GM12878 (cell line): ENCODE measurements around the gene DCAF12. TPM values are rescaled to one million over a fixed set of nuclear protein-coding genes. Genes with fewer than 3 reads are reported as not detected.

Experiments used
- ATAC-seq: fragments of 200-7000 bp; cut with Tn5 transposase; 3 replicates; pipeline ENCODE4 v1.9.1; 2020; ENCODE audit warnings: mild to moderate bottlenecking, moderate library complexity
- Bru-seq: library from RNA; stranded (reverse); fragments of 400-500 nt; gene quantifications from one replicate; lab custom pipeline; 2021; lab: Mats Ljungman, UMichigan
- BruChase-seq, 2 experiments: library from RNA; stranded (reverse); fragments of 400-500 nt; gene quantifications; one replicate each; lab custom pipeline; 2021; lab: Mats Ljungman, UMichigan
- BruUV-seq: library from RNA; stranded (reverse); fragments of 400-500 nt; replicated peaks from 2 replicates; lab custom pipeline; 2021; lab: Mats Ljungman, UMichigan
- CTCF ChIA-PET: fragments of 300-600 bp; sonication (Branson Sonifier 250); formaldehyde crosslinking; extraction: SDS; loops from one replicate; lab custom pipeline; 2021; ENCODE audit warnings: inconsistent platforms; lab: Yijun Ruan, JAX
- POLR2A ChIA-PET: fragments of 350-600 bp; formaldehyde crosslinking; extraction: SDS; loops from one replicate; lab custom pipeline; 2021; ENCODE audit warnings: inconsistent platforms; lab: Charles Lee
- RAD21 ChIA-PET: fragments of 300-600 bp; sonication (Branson Sonifier 250); formaldehyde crosslinking; loops from one replicate; lab custom pipeline; 2023; ENCODE audit warnings: antibody characterized with exemption; ENCODE audit not compliant: unreplicated experiment; lab: Charles Lee
- SMC1A ChIA-PET: fragments of 300-600 bp; sonication (Branson Sonifier 250); formaldehyde crosslinking; loops from one replicate; lab custom pipeline; 2023; ENCODE audit not compliant: unreplicated experiment, uncharacterized antibody; lab: Charles Lee
- DNase-seq: peaks from one replicate; pipeline ENCODE4 v3.0.0-alpha.2; 2011; ENCODE audit warnings: low read depth, low spot score
- FAIRE-seq: peaks from 3 replicates; lab custom pipeline; 2011; peaks lifted over from hg19 to GRCh38; lab: Jason Lieb, UNC
- H2AFZ ChIP-seq: 2 replicates; pipeline ENCODE4 v1.6.0; 2011; ENCODE audit warnings: low read depth, low read length, control low read depth; ENCODE audit not compliant: control insufficient read depth
- H3K27ac ChIP-seq: 2 replicates; pipeline ENCODE4 v1.5.1; 2011; ENCODE audit warnings: control low read depth; ENCODE audit not compliant: control insufficient read depth, insufficient read depth
- H3K27me3 ChIP-seq, 2 experiments: replicated peaks in 1 of 2; 2 replicates each; pipeline versions ENCODE4 v1.6.0 to v1.6.1; 2011; ENCODE audit warnings: low read length in 1 of 2; ENCODE audit not compliant: control insufficient read depth in 2 of 2, insufficient read depth in 2 of 2
- H3K36me3 ChIP-seq, 2 experiments: 2 replicates each; pipeline ENCODE4 v1.5.1; 2011; ENCODE audit warnings: low read length in 1 of 2; ENCODE audit not compliant: control insufficient read depth in 2 of 2, insufficient read depth in 2 of 2
- H3K4me1 ChIP-seq: 2 replicates; pipeline ENCODE4 v1.6.1; 2011; ENCODE audit warnings: mild to moderate bottlenecking, low read length, moderate library complexity, mixed read lengths; ENCODE audit not compliant: control insufficient read depth, insufficient read depth
- H3K4me2 ChIP-seq: 2 replicates; pipeline ENCODE4 v1.6.0; 2011; ENCODE audit warnings: control low read depth; ENCODE audit not compliant: control insufficient read depth, insufficient read depth
- H3K4me3 ChIP-seq: fragments of 200-600 bp; sonication (generic); 2 replicates; pipeline ENCODE4 v1.5.1; 2016
- H3K79me2 ChIP-seq: 2 replicates; pipeline ENCODE4 v1.6.0; 2011; ENCODE audit warnings: low read length; ENCODE audit not compliant: control insufficient read depth, insufficient read depth
- H3K9ac ChIP-seq: 2 replicates; pipeline ENCODE4 v1.8.0; 2011; ENCODE audit warnings: low read length, control low read depth, mixed read lengths; ENCODE audit not compliant: control insufficient read depth, insufficient read depth
- H3K9me3 ChIP-seq: replicated peaks from 3 replicates; pipeline ENCODE4 v1.5.1; 2011; ENCODE audit warnings: mild to moderate bottlenecking, low read length; ENCODE audit not compliant: control insufficient read depth, insufficient read depth
- H4K20me1 ChIP-seq: 2 replicates; pipeline ENCODE4 v1.6.0; 2011; ENCODE audit not compliant: control insufficient read depth, insufficient read depth
- BRCA1 ChIP-seq: IDR thresholded peaks from 2 replicates; pipeline ENCODE4 v1.6.1; 2011; ENCODE audit warnings: low read depth, low read length, improper control_type of control experiment
- ESRRA ChIP-seq: IDR thresholded peaks from 2 replicates; pipeline ENCODE4 v1.6.1; 2012; ENCODE audit warnings: mild to moderate bottlenecking, low read length, improper control_type of control experiment
- FOS ChIP-seq: IDR thresholded peaks from 3 replicates; pipeline ENCODE4 v1.6.1; 2011; ENCODE audit warnings: borderline replicate concordance; ENCODE audit not compliant: insufficient read length; ENCODE audit errors: extremely low read depth
- NBN ChIP-seq: fragments of 450-650 bp; IDR thresholded peaks from 2 replicates; pipeline ENCODE4 v1.6.1; 2016
- NR2C1 ChIP-seq: fragments of 450-650 bp; IDR thresholded peaks from 2 replicates; pipeline ENCODE4 v1.6.1; 2017; ENCODE audit warnings: antibody characterized with exemption, mild to moderate bottlenecking, moderate library complexity
- NR2F1 ChIP-seq: fragments of 450-650 bp; conservative IDR thresholded peaks from 2 replicates; pipeline ENCODE4 v1.6.1; 2017; ENCODE audit warnings: mild to moderate bottlenecking
- SREBF2 ChIP-seq: IDR thresholded peaks from 2 replicates; pipeline ENCODE4 v1.6.1; 2012; ENCODE audit warnings: mild to moderate bottlenecking, low read length
- TBL1XR1 ChIP-seq: IDR thresholded peaks from 2 replicates; pipeline ENCODE4 v1.6.1; 2012; ENCODE audit warnings: low read depth, low read length, improper control_type of control experiment
- ZSCAN29 ChIP-seq: fragments of 450-650 bp; IDR thresholded peaks from 2 replicates; pipeline ENCODE4 v1.6.1; 2017; ENCODE audit warnings: mild to moderate bottlenecking, moderate library complexity
- WGBS: methylation state at CpG from one replicate; pipeline ENCODE4 v1.1.6; 2016; ENCODE audit warnings: low lambda C conversion rate; ENCODE audit not compliant: insufficient replicate concordance, insufficient coverage; ENCODE audit errors: missing lambda C conversion rate; 5-methylcytosine and 5-hydroxymethylcytosine counted together
- in situ Hi-C: fragments of 300-500 bp; cut with MboI; formaldehyde crosslinking; loops from 9 replicates; pipeline ENCODE4 v1.14.3; 2018; ENCODE audit warnings: mixed read lengths
- intact Hi-C: fragments of 100-400 bp; cut with micrococcal nuclease; formaldehyde crosslinking; loops from one replicate; pipeline ENCODE4 v1.14.2; 2022; ENCODE audit not compliant: unreplicated experiment
- long read RNA-seq, 2 experiments: library from polyadenylated mRNA; unstranded; transcript quantifications; one replicate each; pipeline ENCODE4 v2.0.0, GENCODE V29; 2019 to 2020
- polyA minus RNA-seq, 3 experiments: library from RNA; depleted of rRNA, polyadenylated mRNA; stranded (reverse); fragments of >200 nt; gene quantifications; 2 replicates each; pipeline ENCODE4 v1.2.3, GENCODE V29; 2011
- polyA plus RNA-seq, 11 experiments: library from polyadenylated mRNA; depleted of rRNA in 4 of 11; unstranded in 6 of 11; stranded (reverse) in 5 of 11; fragments of >200 nt; fragmentation: Nextera tagmentation in 4 of 11; fragmentation: Illumina TruSeq in 1 of 11; extraction: Ambion mirVana in 4 of 11; extraction: Trizol in 1 of 11; gene quantifications; 1 replicate in 1 of 11; 2 replicates in 10 of 11; pipeline versions ENCODE4 v1.2.1 to v1.2.3, GENCODE V29; 2011 to 2016; ENCODE audit warnings: inconsistent platforms in 2 of 11, missing spikeins in 2 of 11, low read depth in 1 of 11
- total RNA-seq, 4 experiments: library from RNA; depleted of rRNA in 3 of 4; stranded (reverse); fragments of >200 nt in 3 of 4; fragmentation: Illumina TruSeq in 1 of 4; extraction: Trizol in 1 of 4; gene quantifications; 2 replicates each; pipeline versions ENCODE4 v1.2.1 to v1.2.3, GENCODE V29; 2013 to 2021
- TF ChIP-seq, protein P1 (sequence below): fragments of 450-650 bp; IDR thresholded peaks from 2 replicates; pipeline ENCODE4 v1.6.1; 2017; ENCODE audit warnings: mild to moderate bottlenecking
- TF ChIP-seq, protein P2 (sequence below): IDR thresholded peaks from 2 replicates; pipeline ENCODE4 v1.6.1; 2012; ENCODE audit warnings: low read length, inconsistent platforms
- TF ChIP-seq, protein P3 (sequence below): fragments of 450-650 bp; IDR thresholded peaks from 2 replicates; pipeline ENCODE4 v1.6.1; 2017; ENCODE audit warnings: antibody characterized with exemption, mild to moderate bottlenecking, moderate library complexity

DCAF12 gene
- total RNA-seq (2013; cell fraction: nucleolus; rRNA removed), result 14.6 and 19.9 TPM in 2 replicates
- total RNA-seq (2014; rRNA removed) (20.8 and 21.4 TPM in 2 replicates), total RNA-seq (2014; rRNA removed; fragmentation: Illumina TruSeq; extraction: Trizol) (28.7 and 30.5 TPM in 2 replicates), total RNA-seq (2021) (35.5 and 37.5 TPM in 2 replicates), polyA plus RNA-seq (2011; rRNA removed) (48.2 and 57.6 TPM in 2 replicates), polyA plus RNA-seq (2014; fragmentation: Illumina TruSeq; extraction: Trizol) (45.1 and 51.5 TPM in 2 replicates), polyA plus RNA-seq (2014; fragmentation: Nextera tagmentation; extraction: Ambion mirVana) (10 to 100 TPM; 11.7 TPM), polyA plus RNA-seq (2014; rRNA removed) (32.6 and 33.7 TPM in 2 replicates), polyA plus RNA-seq (2016; fragmentation: Nextera tagmentation; extraction: Ambion mirVana) (10 to 100 TPM; 48.6 to 48.7 TPM), polyA minus RNA-seq (2011; rRNA and poly(A)+ RNA removed) (94.1 and 111 TPM in 2 replicates), Bru-seq, nascent RNA (percentile 66 among the genes with signal in this experiment), BruChase-seq, experiment 1, labeled RNA remaining after a 6-hour chase (percentile 76 among the genes with signal in this experiment), BruChase-seq, experiment 2, labeled RNA remaining after a 2-hour chase (percentile 77 among the genes with signal in this experiment)
- polyA plus RNA-seq (2011; ENCODE audit: low read depth), result 12.5 TPM
- 46.6 and 52.6 TPM in 2 replicates for polyA plus RNA-seq (2011; cell fraction: cytosol; rRNA removed)
- polyA plus RNA-seq (2011; cell fraction: nucleus; rRNA removed), result 26.7 TPM in 2 replicates
- 14.3 and 21.3 TPM in 2 replicates for polyA plus RNA-seq (2012)
- polyA minus RNA-seq (2011; cell fraction: cytosol; rRNA and poly(A)+ RNA removed), result 20.1 and 22.1 TPM in 2 replicates
- polyA minus RNA-seq (2011; cell fraction: nucleus; rRNA and poly(A)+ RNA removed), result 17.4 and 26.0 TPM in 2 replicates
- long read RNA-seq, experiment 1, transcript DCAF12-201 (9 exons, 3,667 nt), result major isoform, 25 of 32 reads
- long read RNA-seq, experiment 1, partial matches to known transcripts, result 4 of 32 reads
- long read RNA-seq, experiment 1, other reads (novel, unspliced or antisense), result 3 of 32 reads
- long read RNA-seq, experiment 2, transcript DCAF12-201 (9 exons, 3,667 nt), result major isoform, 39 of 77 reads
- long read RNA-seq, experiment 2, partial matches to known transcripts, result 23 of 77 reads
- long read RNA-seq, experiment 2, other reads (novel, unspliced or antisense), result 15 of 77 reads

DNA sequence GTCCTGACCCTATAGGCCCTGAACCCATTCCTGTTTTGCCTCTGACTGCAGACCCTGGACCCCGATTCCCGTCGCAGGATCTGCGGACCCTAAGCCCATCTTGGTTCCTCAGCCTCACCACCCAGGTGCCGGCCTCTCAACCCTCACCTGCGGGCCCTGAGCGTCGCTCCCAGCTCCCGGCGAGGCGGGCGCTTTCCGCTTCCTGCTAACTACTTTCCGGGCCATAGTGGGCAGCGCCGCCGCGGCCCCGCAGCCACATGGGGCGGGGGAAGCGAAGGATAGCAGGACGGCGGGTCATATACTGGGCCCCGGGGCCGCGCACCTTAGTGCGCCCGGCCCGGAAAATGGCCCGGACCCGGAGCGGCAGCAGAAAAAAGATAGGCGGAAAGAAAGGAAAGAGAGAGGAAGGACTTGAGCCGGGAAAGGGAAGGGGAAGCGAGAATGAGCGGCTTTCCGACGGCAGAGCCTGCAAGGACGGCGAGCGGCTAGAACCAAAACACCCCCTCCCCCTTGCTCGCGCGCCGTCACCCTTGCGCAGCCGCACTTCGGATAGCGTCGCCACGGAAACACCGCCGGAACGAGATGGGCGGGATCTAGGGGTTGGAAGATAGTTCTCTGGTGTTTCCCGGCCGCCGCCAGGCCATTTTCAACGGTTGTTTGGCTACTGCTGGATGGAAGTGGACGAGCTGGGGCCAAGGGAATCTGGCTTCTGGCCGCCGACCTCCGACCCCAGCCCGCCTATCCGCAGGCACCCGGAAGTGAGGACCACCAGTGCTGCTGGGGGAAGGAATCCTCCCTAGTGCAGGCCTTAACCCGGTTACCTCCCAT lies at the start of gene DCAF12:
TSS of gene DCAF12 (minus strand) at position 492 of the 828 bp plus-strand sequence. CDS start at position 225, 267 bp downstream.
- Histone ChIP-seq H4K20me1 (no peaks in the 10 kb centered on the region), H2AFZ (peak within 1 kb of the TSS; percentile 83), H3K4me2 (peak within 1 kb of the TSS; percentile 99), H3K4me1 (peaks cover 20% of the 10 kb centered on the region), H3K4me3 (peak within 1 kb of the TSS; percentile 97), H3K9me3 (no peaks in the 10 kb centered on the region), H3K79me2 (peaks cover 37% of the 10 kb centered on the region), H3K27me3 (no peaks in the 10 kb centered on the region), H3K36me3 (peaks cover 0 to 5% of the 10 kb centered on the region in 2 experiments; a peak in 1 of 4 replicates), H3K27ac (peak within 1 kb of the TSS; percentile 84), H3K9ac (peak within 1 kb of the TSS; percentile 86)
- FAIRE-seq (peak; percentile 73), ATAC-seq (peak; percentile 90), DNase-seq (peak; percentile 75)
- intact Hi-C loops, result loop anchor here (5.0 kb wide), 2 partner anchors 51 to 126 kb away; partner anchors contain the start of gene UBAP1
- ChIA-PET SMC1A (no interaction called here), POLR2A (interaction anchor here (0.6 to 1.5 kb wide), 2 partner anchors 188 to 204 kb away, joined by 4 to 5 read pairs; no protein-coding TSS in a partner anchor), CTCF (interaction anchor here (1.5 kb wide), 1 partner anchor 127 kb away, joined by 7 read pairs; no protein-coding TSS in a partner anchor), RAD21 (interaction anchor here (0.6 to 1.5 kb wide), 2 partner anchors 43 to 74 kb away, joined by 3 to 4 read pairs; no protein-coding TSS in a partner anchor)
- in situ Hi-C loops, result no loop called here
- WGBS, result under 1% methylated on average over 56 of the region's 67 CpGs
- TSS peak; percentile 59 for BruUV-seq
- 0 out of 2 replicates have a peak, but pooled peaks have one; percentile 21 for TF ChIP-seq TBL1XR1
- peak; percentile 95 for TF ChIP-seq NBN
- TF ChIP-seq, protein P1, sequence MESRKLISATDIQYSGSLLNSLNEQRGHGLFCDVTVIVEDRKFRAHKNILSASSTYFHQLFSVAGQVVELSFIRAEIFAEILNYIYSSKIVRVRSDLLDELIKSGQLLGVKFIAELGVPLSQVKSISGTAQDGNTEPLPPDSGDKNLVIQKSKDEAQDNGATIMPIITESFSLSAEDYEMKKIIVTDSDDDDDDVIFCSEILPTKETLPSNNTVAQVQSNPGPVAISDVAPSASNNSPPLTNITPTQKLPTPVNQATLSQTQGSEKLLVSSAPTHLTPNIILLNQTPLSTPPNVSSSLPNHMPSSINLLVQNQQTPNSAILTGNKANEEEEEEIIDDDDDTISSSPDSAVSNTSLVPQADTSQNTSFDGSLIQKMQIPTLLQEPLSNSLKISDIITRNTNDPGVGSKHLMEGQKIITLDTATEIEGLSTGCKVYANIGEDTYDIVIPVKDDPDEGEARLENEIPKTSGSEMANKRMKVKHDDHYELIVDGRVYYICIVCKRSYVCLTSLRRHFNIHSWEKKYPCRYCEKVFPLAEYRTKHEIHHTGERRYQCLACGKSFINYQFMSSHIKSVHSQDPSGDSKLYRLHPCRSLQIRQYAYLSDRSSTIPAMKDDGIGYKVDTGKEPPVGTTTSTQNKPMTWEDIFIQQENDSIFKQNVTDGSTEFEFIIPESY, result no peak
- no peak for TF ChIP-seq ESRRA
- TF ChIP-seq, protein P2, sequence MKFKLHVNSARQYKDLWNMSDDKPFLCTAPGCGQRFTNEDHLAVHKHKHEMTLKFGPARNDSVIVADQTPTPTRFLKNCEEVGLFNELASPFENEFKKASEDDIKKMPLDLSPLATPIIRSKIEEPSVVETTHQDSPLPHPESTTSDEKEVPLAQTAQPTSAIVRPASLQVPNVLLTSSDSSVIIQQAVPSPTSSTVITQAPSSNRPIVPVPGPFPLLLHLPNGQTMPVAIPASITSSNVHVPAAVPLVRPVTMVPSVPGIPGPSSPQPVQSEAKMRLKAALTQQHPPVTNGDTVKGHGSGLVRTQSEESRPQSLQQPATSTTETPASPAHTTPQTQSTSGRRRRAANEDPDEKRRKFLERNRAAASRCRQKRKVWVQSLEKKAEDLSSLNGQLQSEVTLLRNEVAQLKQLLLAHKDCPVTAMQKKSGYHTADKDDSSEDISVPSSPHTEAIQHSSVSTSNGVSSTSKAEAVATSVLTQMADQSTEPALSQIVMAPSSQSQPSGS, result no peak
- TF ChIP-seq ZSCAN29, result no peak
- peak; percentile 53; the same call in 1 of the 2 replicates for TF ChIP-seq NR2F1
- TF ChIP-seq, protein P3, sequence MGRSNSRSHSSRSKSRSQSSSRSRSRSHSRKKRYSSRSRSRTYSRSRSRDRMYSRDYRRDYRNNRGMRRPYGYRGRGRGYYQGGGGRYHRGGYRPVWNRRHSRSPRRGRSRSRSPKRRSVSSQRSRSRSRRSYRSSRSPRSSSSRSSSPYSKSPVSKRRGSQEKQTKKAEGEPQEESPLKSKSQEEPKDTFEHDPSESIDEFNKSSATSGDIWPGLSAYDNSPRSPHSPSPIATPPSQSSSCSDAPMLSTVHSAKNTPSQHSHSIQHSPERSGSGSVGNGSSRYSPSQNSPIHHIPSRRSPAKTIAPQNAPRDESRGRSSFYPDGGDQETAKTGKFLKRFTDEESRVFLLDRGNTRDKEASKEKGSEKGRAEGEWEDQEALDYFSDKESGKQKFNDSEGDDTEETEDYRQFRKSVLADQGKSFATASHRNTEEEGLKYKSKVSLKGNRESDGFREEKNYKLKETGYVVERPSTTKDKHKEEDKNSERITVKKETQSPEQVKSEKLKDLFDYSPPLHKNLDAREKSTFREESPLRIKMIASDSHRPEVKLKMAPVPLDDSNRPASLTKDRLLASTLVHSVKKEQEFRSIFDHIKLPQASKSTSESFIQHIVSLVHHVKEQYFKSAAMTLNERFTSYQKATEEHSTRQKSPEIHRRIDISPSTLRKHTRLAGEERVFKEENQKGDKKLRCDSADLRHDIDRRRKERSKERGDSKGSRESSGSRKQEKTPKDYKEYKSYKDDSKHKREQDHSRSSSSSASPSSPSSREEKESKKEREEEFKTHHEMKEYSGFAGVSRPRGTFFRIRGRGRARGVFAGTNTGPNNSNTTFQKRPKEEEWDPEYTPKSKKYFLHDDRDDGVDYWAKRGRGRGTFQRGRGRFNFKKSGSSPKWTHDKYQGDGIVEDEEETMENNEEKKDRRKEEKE, result no peak
- no peak for TF ChIP-seq BRCA1
- TF ChIP-seq FOS, result no peak
- TF ChIP-seq NR2C1, result no peak; the same call in 1 of the 2 replicates
- TF ChIP-seq SREBF2, result no peak
